HG02798 (cell line): ENCODE measurements around the gene PLCXD3.

Experiments used
- ATAC-seq: cut with Tn5 transposase; IDR thresholded peaks from one replicate; pipeline ENCODE4 v1.9.1; 2021; ENCODE audit warnings: mild to moderate bottlenecking; ENCODE audit not compliant: unreplicated experiment, poor library complexity

Gene PLCXD3

DNA sequence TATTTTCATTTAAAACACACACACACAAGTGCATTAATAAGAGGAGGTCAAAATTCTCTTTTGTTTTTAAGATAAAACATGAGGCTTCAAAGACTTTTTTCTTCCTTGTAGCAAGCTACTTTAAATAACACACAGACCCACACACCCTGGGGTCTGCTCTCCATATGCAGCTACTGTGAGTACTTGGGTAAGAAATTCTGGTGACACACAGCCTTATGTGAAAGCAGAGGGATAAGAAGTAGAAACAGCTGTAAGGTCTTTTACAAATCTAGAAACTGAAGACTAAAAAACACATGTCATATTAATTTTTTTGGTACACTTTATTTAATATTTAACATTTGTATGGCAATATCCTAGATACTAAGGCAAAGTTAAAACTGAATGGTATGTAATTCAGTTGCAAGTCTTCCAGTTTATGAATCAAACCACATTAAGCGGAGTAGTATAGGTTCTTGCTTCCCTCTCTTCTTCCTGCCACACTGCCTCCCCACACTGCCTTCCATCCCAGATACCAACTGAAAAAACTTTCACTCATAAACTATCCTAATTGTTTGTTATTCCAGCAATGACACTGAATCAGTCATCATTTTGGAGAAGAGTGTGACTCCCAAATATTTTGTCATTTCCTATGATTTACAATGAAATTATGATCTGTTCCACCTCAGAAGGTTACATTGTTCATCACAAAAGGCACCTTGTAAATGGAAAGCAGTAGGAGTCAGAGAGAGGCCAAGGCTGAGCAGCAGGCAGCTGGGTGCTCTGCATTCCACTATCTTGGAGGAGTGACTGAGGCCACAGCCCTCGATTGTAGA, 92.0 kb downstream of the PLCXD3 start:
- no peak for ATAC-seq

DNA sequence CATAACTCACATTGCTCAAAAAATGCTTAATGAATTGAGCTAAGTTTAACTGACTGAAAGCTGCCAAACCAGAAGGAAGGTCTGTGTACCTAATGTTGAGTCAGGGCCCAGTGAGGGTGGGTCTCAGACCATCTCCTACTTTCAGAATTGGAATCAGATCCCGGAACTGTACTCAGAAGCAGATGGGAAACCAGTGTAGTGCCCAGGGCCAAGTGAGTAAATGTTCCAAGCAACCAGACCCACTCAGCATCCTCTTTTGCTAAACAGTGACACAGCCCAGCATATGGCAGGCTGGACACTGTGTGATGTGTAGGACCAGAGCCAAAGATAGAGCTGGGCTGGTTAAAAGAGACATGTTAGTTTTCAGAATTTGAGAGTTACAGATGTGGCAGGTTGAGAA, 94.1 kb downstream of the PLCXD3 start:
- no peak for ATAC-seq

DNA sequence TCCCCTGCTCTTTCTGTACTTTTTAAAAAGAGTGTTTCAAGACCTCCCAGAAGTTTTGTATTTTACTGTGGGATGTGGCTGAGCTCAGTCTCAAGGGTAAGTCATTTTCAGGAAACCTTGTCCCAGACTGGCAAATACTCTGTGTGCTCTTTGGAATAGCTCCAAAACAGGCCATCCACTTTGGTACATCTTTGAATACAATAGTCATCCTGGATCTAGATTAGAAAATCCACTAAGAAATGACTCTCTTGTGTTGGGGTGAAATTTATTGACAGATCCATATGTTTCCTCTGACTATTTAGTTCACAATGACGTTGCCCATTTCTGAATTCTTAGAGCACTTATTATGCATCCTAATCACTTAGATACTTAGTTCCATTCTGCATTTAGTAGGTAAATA, 95.2 kb downstream of the PLCXD3 start:
- ATAC-seq, result no peak

DNA sequence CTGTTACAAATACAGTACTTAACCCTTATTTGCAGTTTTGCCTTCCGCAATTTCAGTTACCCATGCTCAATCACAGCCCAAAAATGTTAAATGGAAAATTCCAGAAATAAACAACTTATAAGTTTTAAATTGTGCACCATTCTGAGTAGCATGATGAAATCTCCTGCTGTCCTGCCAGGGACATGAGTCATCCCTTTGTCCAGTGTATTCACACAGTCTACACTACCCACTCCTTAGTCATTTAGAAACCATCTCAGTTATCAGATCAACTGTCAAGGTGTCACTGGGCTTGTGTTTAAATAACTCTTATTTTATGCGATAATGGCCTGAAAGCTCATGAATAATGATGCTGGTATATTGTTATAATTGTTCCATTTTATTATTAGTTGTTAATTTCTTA, 95.8 kb downstream of the PLCXD3 start:
- ATAC-seq, result peak; percentile 55

DNA sequence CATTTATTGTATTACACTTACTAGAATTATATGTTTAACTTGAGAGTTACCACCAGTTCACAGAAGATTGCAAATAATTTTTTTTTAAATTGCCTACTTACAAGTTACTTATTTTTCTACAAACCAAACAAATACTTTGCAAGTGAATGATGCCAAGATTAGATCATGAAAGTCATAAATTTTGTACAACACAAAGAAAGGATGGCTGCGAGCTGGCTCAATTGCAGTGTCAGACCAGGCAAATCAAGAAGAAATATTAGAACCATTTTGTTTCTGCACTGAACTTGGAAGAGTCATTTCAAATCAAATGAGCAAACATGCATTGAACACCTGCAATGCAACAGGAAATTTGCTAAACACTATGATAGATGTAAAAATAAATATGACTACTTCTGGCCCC, 97.3 kb downstream of the PLCXD3 start:
- no peak for ATAC-seq

DNA sequence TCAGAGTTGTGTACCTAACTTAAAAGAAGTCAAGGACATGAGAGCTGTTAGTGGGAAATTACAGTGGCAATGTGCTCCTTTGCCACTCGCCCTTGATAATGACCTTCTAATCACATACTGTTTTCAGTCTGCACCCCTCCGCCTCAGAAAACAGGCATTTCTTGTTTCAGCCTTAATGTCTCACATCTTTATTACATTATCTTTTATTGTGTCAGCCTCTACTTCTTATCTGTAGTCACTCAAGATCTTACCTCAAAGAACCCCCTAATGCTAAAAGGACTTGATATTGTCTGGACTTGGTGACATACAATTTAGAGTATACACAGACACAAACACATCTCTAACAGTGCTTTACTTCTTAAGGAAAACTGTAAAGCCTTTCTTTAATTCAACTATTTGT, 97.9 kb downstream of the PLCXD3 start:
- no peak for ATAC-seq

DNA sequence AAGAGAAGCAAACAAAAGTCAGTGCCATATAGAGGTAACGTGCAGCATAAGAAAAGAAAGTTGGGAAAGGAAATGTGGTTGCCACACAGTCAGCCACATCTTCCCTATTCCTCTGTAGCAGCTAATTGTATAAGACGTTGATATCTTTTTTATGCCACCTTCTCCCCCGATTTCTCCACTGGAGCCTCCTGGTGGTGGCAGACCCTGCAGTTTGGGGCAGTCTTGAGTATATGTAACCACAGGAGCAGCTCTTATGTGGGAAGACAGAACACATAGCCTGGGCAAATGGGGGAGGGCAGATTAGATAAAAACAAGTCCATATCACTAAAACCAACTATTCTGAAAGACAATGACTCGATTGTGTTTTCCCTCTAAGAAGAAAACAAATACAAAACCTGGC, 99.7 kb downstream of the PLCXD3 start:
- ATAC-seq, result no peak

DNA sequence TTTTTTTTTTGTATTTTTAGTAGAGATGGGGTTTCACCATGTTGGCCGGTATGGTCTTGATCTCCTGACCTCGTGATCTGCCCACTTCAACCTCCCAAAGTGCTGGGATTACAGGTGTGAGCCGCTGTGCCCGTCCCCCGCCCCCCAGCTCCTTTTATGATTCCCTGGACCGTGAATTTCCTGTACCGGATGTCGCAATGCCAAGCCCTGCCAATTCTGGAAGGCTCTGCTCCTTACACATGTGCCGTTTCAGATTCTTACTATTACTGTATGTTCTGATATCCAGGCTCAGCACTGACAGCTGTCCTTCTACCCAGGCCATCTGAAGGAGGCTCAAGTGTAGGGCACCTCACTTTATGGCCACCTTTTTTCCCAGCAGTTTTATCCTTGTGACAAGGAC, 100.1 kb downstream of the PLCXD3 start:
- ATAC-seq, result no peak

DNA sequence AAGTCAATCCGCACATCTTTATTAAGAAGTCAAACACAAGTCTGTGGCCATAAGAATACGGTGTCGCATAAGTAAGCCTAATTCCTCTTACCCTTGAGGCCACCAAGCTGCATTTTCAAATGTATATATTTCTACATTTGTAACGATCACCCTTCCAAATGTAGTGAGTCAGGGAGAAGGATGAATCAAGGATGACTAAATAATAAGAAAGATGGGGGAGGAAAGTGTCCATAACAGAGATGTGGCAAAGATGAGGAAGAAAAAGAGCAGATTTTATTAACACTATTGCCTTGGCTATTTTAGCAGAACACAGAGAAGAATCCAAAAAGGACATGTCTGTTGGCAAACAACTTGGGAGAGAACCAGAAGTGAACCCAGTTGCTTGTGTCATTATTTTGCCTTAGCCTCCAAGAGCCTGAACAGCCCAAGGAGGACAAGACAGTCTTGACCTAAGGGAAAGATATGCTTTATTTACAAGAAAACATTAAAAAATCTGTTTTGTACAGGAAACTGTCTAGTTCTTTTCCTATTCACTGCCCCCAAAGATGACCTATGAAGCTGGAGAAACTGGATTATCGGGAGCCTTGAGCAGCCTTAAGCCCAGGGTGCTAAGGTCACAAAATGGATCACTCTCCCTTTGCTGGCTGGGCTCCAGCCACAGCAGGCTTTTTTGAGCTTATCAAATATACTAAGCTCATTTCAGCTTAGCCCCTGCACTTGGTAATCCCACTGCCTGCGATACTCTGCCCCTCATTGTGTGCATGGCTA, 101.5 kb downstream of the PLCXD3 start:
- ATAC-seq, result no peak

DNA sequence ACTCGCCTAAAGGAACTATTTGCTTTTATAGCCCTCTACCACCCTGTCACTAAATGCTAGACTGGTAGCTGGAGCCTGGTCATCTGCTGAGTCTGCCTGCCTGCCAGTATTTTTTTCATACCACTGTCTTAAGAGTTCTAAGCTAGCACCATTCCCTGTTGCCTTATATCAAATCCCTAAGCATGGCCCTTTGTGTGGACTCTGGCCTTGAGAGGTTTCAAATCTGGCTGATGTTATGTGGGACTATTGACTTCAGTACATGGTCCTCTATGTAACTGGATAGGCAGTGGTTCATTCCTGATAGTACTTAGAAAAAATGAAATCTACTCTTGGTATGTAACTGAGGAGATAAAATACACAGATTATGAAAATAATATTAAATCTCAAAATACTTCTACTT, 103.5 kb downstream of the PLCXD3 start:
- no peak for ATAC-seq

DNA sequence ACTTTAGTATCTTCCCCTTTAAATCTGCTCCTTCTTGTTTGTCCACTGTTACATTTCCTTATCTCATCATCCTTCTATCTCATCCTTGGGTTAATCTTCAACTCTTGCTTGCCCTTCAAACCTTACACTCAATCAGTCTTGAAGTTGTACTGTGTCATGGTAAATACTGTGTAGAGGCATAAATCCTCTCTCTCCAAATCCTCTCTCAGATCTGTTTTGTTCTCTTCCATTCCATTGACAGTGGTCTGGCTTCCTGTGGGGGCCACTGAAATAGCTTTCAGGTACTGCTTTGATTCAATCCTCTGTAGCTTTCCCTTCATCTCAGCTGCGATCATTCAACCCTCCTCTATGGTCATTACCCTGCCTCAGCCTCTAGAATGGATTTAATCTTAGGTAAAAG, 104.0 kb downstream of the PLCXD3 start:
- ATAC-seq, result no peak

DNA sequence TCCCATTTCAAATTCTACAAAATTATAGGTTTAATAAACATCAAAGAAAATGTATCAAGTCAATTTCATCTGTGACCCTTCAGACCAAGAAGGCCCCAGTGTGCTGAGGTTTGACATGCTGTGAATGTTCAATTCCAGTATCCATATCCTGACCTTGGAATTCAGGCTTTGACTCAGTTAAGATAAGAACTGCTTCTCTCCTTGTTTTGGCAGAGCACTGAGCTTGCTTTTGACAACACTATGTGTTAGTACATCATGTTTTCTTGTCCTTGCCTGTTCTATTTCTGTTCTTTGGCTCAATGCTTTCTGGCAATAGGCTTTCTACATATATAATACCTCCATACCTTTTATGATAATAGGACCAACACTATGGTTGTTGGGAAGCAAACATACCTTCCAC, 105.6 kb downstream of the PLCXD3 start:
- no peak for ATAC-seq

DNA sequence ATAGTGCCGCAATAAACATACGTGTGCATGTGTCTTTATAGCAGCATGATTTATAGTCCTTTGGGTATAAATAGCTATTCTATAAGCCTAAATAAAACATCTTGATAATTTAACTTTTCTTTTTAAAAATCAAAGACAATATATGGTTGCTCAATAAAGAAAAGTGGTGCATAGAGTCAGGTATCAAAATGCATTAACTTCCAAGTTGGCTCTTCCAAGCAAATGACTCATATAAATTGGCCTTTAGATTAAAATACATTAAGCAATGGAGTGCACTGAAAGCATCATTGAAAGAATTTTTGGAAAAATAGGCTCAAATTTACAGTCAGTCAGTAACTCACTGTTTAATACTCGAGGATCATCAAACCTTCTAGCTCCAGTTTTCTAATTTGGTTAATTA, 106.6 kb downstream of the PLCXD3 start:
- ATAC-seq, result no peak

DNA sequence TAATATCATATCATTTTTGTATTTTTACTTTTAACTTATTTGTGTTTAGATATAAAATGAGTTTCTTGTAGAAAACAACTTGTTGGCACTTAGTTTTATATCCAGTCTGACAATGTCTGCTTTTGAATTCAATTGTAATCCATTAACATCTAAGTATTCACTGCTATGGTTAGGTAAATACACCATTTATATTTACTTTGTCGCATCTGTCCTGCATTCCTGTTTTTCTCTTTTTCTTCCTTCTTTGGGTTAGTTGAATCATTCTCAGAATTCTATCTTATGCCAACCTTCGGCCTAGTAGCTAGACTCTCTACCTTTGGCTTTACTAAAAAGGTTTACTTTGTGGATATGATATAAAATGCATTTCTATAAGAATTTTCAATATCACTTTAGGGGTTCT, 107.6 kb downstream of the PLCXD3 start:
- no peak for ATAC-seq

DNA sequence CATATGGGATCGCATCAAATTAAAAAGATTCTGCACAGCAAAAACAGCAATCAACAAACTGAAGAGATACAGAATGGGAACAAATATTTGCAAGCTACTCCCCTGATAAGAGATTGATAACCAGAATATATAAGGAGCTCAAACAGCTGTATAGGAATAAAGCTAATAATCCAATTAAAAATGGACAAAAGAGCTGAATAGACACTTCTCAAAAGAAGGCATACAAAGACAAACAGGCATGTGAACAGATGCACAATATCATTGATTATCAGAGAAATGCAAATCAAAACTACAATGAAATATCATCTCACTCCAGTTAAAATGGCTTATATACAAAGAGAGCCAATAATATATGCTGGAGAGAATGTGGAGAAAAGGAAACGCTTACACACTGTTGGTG, 110.6 kb downstream of the PLCXD3 start:
- ATAC-seq, result no peak

DNA sequence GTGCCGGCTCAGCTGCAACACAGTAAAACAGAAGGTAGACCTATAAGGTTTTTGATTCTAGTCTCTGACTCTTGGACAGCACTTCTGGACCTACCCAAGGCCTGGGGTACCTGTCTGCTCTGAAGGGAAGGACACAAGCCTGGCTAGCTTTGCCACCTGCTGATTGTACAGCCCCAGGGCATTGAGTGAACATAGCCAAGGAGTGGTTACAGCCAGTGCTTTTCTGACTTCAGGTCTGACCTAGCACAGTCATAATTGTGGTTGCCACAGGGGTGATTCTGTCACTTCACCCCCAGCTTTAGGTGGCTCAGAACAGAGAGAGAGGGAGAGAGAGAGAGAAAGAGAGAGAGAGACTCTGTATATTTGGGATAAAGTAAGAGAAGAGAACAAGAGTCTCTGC, 118.4 kb downstream of the PLCXD3 start:
- no peak for ATAC-seq

DNA sequence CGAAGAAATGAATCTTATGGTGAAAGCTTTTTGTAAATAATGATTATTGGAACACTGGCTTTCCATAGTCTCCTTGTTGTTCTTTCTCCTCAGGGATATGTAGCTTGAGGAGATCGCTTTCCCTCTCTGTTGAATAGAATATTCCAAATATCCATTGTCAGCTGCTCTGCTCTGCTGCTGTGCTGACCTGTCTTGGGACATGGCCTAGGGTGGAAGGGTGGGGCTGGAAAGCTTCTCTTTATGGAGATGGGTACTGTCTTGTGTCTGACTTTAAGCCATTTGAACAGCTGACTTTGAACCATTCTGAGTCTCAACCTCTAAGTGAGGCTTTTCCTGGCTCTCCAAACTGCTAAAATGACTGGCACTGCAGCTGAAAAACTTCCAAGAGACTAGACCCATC, 135.8 kb downstream of the PLCXD3 start:
- no peak for ATAC-seq

DNA sequence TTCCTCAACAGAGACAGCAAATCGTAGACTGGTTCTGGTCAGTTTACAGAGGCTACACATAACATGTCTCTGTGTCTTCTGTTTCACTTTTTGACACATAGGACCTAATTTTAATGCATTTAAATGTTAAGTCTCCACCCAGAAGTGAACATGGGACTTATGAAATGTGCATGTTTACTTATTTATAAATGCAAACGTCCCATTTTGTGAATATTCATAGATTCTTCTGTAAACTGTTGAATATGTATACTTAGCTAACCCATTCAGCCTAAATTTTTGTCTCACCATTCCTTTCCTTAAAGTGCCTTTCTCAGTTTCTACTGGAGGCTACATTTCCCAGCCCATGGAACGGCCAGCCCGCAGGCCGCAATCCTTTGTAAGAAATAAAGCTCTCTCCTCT, 137.2 kb downstream of the PLCXD3 start:
- no peak for ATAC-seq

DNA sequence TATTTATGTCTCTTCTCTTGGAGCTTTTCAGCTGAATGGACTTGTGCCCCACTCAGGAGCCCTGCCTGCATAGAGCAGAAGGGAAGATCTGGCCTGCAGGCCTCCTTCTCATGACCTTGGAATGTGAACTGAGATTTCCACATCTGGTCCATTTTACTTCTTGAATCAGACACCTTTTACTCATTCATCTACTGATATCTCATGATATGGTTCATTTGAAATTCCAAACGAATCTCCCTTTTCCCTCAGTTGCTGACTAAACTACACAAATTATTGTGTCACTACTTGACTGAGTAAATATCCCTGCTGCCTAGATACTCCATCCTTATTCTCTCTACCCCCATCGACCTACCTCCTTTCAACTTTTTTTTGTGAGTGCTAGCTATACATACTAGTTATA, 138.7 kb downstream of the PLCXD3 start:
- ATAC-seq, result no peak

DNA sequence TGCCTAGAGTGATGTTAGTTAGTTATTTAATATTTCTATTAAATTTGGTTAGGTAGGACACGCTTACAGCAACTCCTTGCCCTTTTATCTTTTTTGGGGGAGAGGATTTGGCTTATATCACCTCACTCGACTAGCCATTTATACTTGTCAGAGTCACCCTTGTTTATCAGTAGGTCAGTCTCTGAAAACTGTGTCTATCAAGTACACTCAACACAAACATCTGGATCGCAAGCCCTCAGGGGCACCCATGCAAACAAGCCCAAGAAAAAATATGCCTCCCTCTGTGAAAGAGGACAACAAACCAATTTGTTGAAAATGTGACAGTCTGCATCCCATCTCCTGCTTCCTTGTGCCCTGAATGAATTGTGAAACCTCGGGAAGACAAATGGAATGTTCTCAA, 139.9 kb downstream of the PLCXD3 start:
- ATAC-seq, result no peak

DNA sequence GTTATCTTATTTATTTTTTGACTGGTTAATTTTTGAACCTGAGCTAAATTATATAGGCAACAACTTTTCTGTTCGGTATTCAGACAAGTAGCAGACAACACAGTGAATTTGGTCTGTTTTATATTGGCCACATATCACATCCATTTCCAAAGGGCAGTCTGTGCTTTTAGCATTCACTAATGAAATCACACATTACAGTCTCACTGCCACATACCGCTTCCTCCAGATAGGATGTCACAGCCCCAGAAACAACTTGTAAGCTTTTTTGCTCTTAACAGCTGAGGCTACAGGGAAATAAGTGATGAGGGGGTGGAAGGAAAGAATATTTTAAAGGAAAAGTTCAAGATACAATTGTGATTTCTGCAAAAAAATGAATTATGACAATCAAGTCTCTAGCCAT, 140.6 kb downstream of the PLCXD3 start:
- no peak for ATAC-seq

DNA sequence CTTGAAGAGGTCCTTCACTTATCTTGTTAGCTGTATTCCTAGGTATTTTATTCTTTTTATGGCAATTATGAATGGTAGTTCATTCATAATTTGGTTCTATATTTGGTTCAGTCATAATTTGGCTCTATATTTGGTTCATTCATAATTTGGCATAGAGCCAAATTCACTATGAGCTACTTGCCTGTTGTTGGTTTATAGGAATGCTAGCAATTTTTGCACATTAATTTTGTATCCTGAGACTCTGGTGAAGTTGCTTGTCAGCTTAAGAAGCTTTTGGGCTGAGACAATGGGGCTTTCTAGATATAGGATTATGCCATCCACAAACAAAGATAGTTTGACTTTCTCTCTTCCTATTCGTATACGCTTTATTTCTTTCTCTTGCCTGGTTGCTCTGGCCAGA, 142.2 kb downstream of the PLCXD3 start:
- ATAC-seq, result no peak
